Stimulated activated CD4-positive, alpha-beta T cell treated with anti-CD3 and anti-CD28 coated beads, Interleukin-1b, Interleukin-23, amount 100 ng/mL, for 24 hours (primary cell): ENCODE measurements around the gene OR52K2.
"Not testable (repeated sequence)": the region's sequence is repeated elsewhere in the genome, so short reads cannot be mapped to it uniquely, and the experiment has no call there.

Experiments used
- DNase-seq, 4 experiments: peaks; one replicate each; pipeline ENCODE4 v3.0.0-alpha.2; 2020; ENCODE audit warnings: low read depth in 4 of 4, low spot score in 1 of 4

The OR52K2 gene

GRCh38 chr11:4448995-4449394 lies at the start of gene OR52K2:
Gene OR52K2, plus strand, starts transcription at chr11:4449295. Its CDS starts 45 bp downstream, at chr11:4449340.
- no peak for DNase-seq

- not testable (repeated sequence) for DNase-seq
Observed at GRCh38 chr11:4406206-4406605, 42.9 kb upstream of the OR52K2 start.

- no peak for DNase-seq
Observed at GRCh38 chr11:4416306-4416705, 32.8 kb upstream of the OR52K2 start.

GRCh38 chr11:4416816-4417215 lies 32.3 kb upstream of the OR52K2 start:
- DNase-seq = no peak

- no peak for DNase-seq
Observed at GRCh38 chr11:4418403-4418802, 30.7 kb upstream of the OR52K2 start.

- no peak for DNase-seq
Observed at GRCh38 chr11:4430051-4430450, 19.0 kb upstream of the OR52K2 start.

- DNase-seq = no peak
Observed at GRCh38 chr11:4433856-4434255, 15.2 kb upstream of the OR52K2 start.

GRCh38 chr11:4436411-4436810 lies 12.7 kb upstream of the OR52K2 start:
- DNase-seq = no peak

- no peak for DNase-seq
Observed at GRCh38 chr11:4441515-4441914, 7.6 kb upstream of the OR52K2 start.

- DNase-seq = no peak
Observed at GRCh38 chr11:4443232-4443891, 5.7 kb upstream of the OR52K2 start.

- no peak for DNase-seq
Observed at GRCh38 chr11:4453118-4453517, 4.0 kb downstream of the OR52K2 start.

- no peak for DNase-seq
Observed at GRCh38 chr11:4454021-4454420, 4.9 kb downstream of the OR52K2 start.

GRCh38 chr11:4455419-4455818 lies 6.3 kb downstream of the OR52K2 start:
- no peak for DNase-seq

GRCh38 chr11:4459500-4459899 lies 10.4 kb downstream of the OR52K2 start:
- no peak for DNase-seq

- no peak for DNase-seq
Observed at GRCh38 chr11:4460151-4460550, 11.1 kb downstream of the OR52K2 start.

- no peak for DNase-seq
Observed at GRCh38 chr11:4464216-4465159, 15.4 kb downstream of the OR52K2 start.

GRCh38 chr11:4465407-4465806 lies 16.3 kb downstream of the OR52K2 start:
- DNase-seq = no peak

- no peak for DNase-seq
Observed at GRCh38 chr11:4466131-4466870, 17.2 kb downstream of the OR52K2 start.

- no peak for DNase-seq
Observed at GRCh38 chr11:4466871-4467442, 17.9 kb downstream of the OR52K2 start.

GRCh38 chr11:4467811-4468606 lies 18.9 kb downstream of the OR52K2 start:
- no peak for DNase-seq
